Activated T-helper 17 cell treated with anti-CD3 and anti-CD28 coated beads, Interleukin-2, amount 50 U/mL, for 72 hours (primary cell): ENCODE measurements around the gene C12orf42. TPM values are rescaled to one million over a fixed set of nuclear protein-coding genes. Genes with fewer than 3 reads are reported as not detected.
A peak's percentile ranks its signal among the peaks of the same experiment; 100 is the strongest.
"Not testable (repeated sequence)": the region's sequence is repeated elsewhere in the genome, so short reads cannot be mapped to it uniquely, and the experiment has no call there.

Experiments used
- ATAC-seq: fragments of 150-1000 bp; cut with Tn5 transposase; replicated peaks from 2 replicates; pipeline ENCODE4 v1.10.0; 2021; ENCODE audit warnings: mild to moderate bottlenecking, moderate library complexity
- H3K27ac Mint-ChIP-seq: one replicate; pipeline ENCODE4 v1.8.0; 2022; ENCODE audit warnings: mixed read lengths
- H3K27me3 Mint-ChIP-seq: one replicate; pipeline ENCODE4 v1.8.0; 2022; ENCODE audit warnings: mixed read lengths
- H3K36me3 Mint-ChIP-seq: one replicate; pipeline ENCODE4 v1.8.0; 2022; ENCODE audit warnings: low read depth, mild to moderate bottlenecking, mixed read lengths
- H3K4me1 Mint-ChIP-seq: one replicate; pipeline ENCODE4 v1.8.0; 2022; ENCODE audit warnings: mixed read lengths
- H3K4me3 Mint-ChIP-seq: one replicate; pipeline ENCODE4 v1.8.0; 2022; ENCODE audit warnings: mild to moderate bottlenecking, mixed read lengths
- H3K9me3 Mint-ChIP-seq: one replicate; pipeline ENCODE4 v1.8.0; 2022; ENCODE audit warnings: mixed read lengths
- total RNA-seq, 2 donors: library from RNA; stranded (reverse); gene quantifications; one replicate each; pipeline ENCODE4 v1.2.3, GENCODE V29; 2022

C12orf42 gene
- total RNA-seq, 2 donors from 2014 or later: not detected

GRCh38 chr12:103468837-103469236 is 26.9 kb downstream of the C12orf42 start:
- ATAC-seq: no peak
- Mint-ChIP-seq H3K36me3 (no peaks in the 10 kb centered on the region), H3K27me3 (no peaks in the 10 kb centered on the region), H3K4me1 (peaks cover 5% of the 10 kb centered on the region), H3K27ac (no peak overlapping the region), H3K9me3 (peaks cover 3% of the 10 kb centered on the region), H3K4me3 (no peak overlapping the region)

GRCh38 chr12:103462675-103463074 is 33.1 kb downstream of the C12orf42 start:
- no peak overlapping the region for H3K27ac Mint-ChIP-seq
- H3K27me3 Mint-ChIP-seq: no peaks in the 10 kb centered on the region
- H3K9me3 Mint-ChIP-seq: no peaks in the 10 kb centered on the region
- no peaks in the 10 kb centered on the region for H3K36me3 Mint-ChIP-seq
- no peak for ATAC-seq
- H3K4me1 Mint-ChIP-seq: no peaks in the 10 kb centered on the region
- H3K4me3 Mint-ChIP-seq: no peak overlapping the region

GRCh38 chr12:103457471-103457870 is 38.3 kb downstream of the C12orf42 start:
- Mint-ChIP-seq H3K4me1 (peaks cover 5% of the 10 kb centered on the region), H3K27ac (no peak overlapping the region), H3K9me3 (no peaks in the 10 kb centered on the region), H3K36me3 (no peaks in the 10 kb centered on the region), H3K4me3 (no peak overlapping the region), H3K27me3 (no peaks in the 10 kb centered on the region)
- no peak for ATAC-seq

- H3K27me3 Mint-ChIP-seq: no peaks in the 10 kb centered on the region
- no peak overlapping the region for H3K4me3 Mint-ChIP-seq
- no peak for ATAC-seq
- no peak overlapping the region for H3K27ac Mint-ChIP-seq
- H3K36me3 Mint-ChIP-seq: no peaks in the 10 kb centered on the region
- H3K9me3 Mint-ChIP-seq: peaks cover 3% of the 10 kb centered on the region
- H3K4me1 Mint-ChIP-seq: peaks cover 5% of the 10 kb centered on the region
These were observed 39.8 kb downstream of the C12orf42 start for GRCh38 chr12:103456006-103456405.

GRCh38 chr12:103455020-103455763 is 40.6 kb downstream of the C12orf42 start:
- Mint-ChIP-seq H3K4me1 (peaks cover 5% of the 10 kb centered on the region), H3K27ac (no peak overlapping the region), H3K36me3 (no peaks in the 10 kb centered on the region), H3K27me3 (no peaks in the 10 kb centered on the region), H3K4me3 (no peak overlapping the region), H3K9me3 (peaks cover 3% of the 10 kb centered on the region)
- ATAC-seq: peak; percentile 69

- no peaks in the 10 kb centered on the region for H3K36me3 Mint-ChIP-seq
- peaks cover 4% of the 10 kb centered on the region for H3K27me3 Mint-ChIP-seq
- H3K27ac Mint-ChIP-seq: no peak overlapping the region
- H3K4me3 Mint-ChIP-seq: no peak overlapping the region
- ATAC-seq: no peak
- no peaks in the 10 kb centered on the region for H3K4me1 Mint-ChIP-seq
- peaks cover 4% of the 10 kb centered on the region for H3K9me3 Mint-ChIP-seq
These were observed 50.8 kb downstream of the C12orf42 start for GRCh38 chr12:103444983-103445382.

GRCh38 chr12:103442822-103443221 is 52.9 kb downstream of the C12orf42 start:
- H3K4me3 Mint-ChIP-seq: no peak overlapping the region
- no peak overlapping the region for H3K27ac Mint-ChIP-seq
- peaks cover 4% of the 10 kb centered on the region for H3K27me3 Mint-ChIP-seq
- no peaks in the 10 kb centered on the region for H3K36me3 Mint-ChIP-seq
- H3K9me3 Mint-ChIP-seq: no peaks in the 10 kb centered on the region
- ATAC-seq: no peak
- H3K4me1 Mint-ChIP-seq: no peaks in the 10 kb centered on the region

GRCh38 chr12:103442182-103442555 is 53.6 kb downstream of the C12orf42 start:
- no peak overlapping the region for H3K4me3 Mint-ChIP-seq
- H3K27me3 Mint-ChIP-seq: peaks cover 4% of the 10 kb centered on the region
- ATAC-seq: no peak
- H3K9me3 Mint-ChIP-seq: no peaks in the 10 kb centered on the region
- H3K36me3 Mint-ChIP-seq: no peaks in the 10 kb centered on the region
- peak overlapping the region; percentile 12 for H3K27ac Mint-ChIP-seq
- H3K4me1 Mint-ChIP-seq: no peaks in the 10 kb centered on the region

- Mint-ChIP-seq H3K9me3 (no peaks in the 10 kb centered on the region), H3K27ac (peak overlapping the region; percentile 12), H3K4me1 (no peaks in the 10 kb centered on the region), H3K36me3 (no peaks in the 10 kb centered on the region), H3K27me3 (peaks cover 4% of the 10 kb centered on the region), H3K4me3 (peak overlapping the region; percentile 22)
- ATAC-seq: peak; percentile 97
These were observed 54.2 kb downstream of the C12orf42 start for GRCh38 chr12:103441437-103442181.

GRCh38 chr12:103434165-103435105 is 61.3 kb downstream of the C12orf42 start:
- H3K36me3 Mint-ChIP-seq, H3K27me3 Mint-ChIP-seq, H3K4me1 Mint-ChIP-seq, H3K27ac Mint-ChIP-seq, ATAC-seq, H3K9me3 Mint-ChIP-seq: not testable (repeated sequence)
- peak overlapping the region; percentile 59 for H3K4me3 Mint-ChIP-seq

GRCh38 chr12:103431950-103432349 is 63.8 kb downstream of the C12orf42 start:
- no peak overlapping the region for H3K27ac Mint-ChIP-seq
- no peaks in the 10 kb centered on the region for H3K27me3 Mint-ChIP-seq
- H3K9me3 Mint-ChIP-seq: peaks cover 20% of the 10 kb centered on the region
- no peak overlapping the region for H3K4me3 Mint-ChIP-seq
- no peak for ATAC-seq
- no peaks in the 10 kb centered on the region for H3K4me1 Mint-ChIP-seq
- no peaks in the 10 kb centered on the region for H3K36me3 Mint-ChIP-seq

- Mint-ChIP-seq H3K4me3 (no peak overlapping the region), H3K27ac (no peak overlapping the region), H3K27me3 (no peaks in the 10 kb centered on the region), H3K9me3 (peaks cover 20% of the 10 kb centered on the region), H3K36me3 (no peaks in the 10 kb centered on the region), H3K4me1 (no peaks in the 10 kb centered on the region)
- no peak for ATAC-seq
These were observed 64.4 kb downstream of the C12orf42 start for GRCh38 chr12:103431387-103431786.

GRCh38 chr12:103425674-103426073 is 70.1 kb downstream of the C12orf42 start:
- ATAC-seq, H3K4me1 Mint-ChIP-seq, H3K27me3 Mint-ChIP-seq, H3K36me3 Mint-ChIP-seq, H3K4me3 Mint-ChIP-seq, H3K27ac Mint-ChIP-seq: not testable (repeated sequence)
- peaks cover 13% of the 10 kb centered on the region for H3K9me3 Mint-ChIP-seq

- not testable (repeated sequence) for ATAC-seq
These were observed 70.8 kb downstream of the C12orf42 start for GRCh38 chr12:103424849-103425586.

More at GRCh38 chr12:103424849-103425586, 70.8 kb downstream of the C12orf42 start:
- H3K4me1 Mint-ChIP-seq, H3K4me3 Mint-ChIP-seq, H3K36me3 Mint-ChIP-seq, H3K27ac Mint-ChIP-seq, H3K27me3 Mint-ChIP-seq: not testable (repeated sequence)
- peaks cover 13% of the 10 kb centered on the region for H3K9me3 Mint-ChIP-seq
